Tibial nerve (tissue), 4 donors: ENCODE results near the gene LSM7.

ENCODE experiments used
- EP300 ChIP-seq, 2 donors: sonication (generic); formaldehyde crosslinking; IDR thresholded peaks; one replicate each; pipeline ENCODE4 v1.6.1; 2017; ENCODE audit warnings: antibody characterized with exemption in 2 of 2, mild to moderate bottlenecking in 1 of 2
- POLR2A ChIP-seq, 2 donors: fragments of 450-650 bp; IDR thresholded peaks; one replicate each; pipeline ENCODE4 v1.6.1; 2017; ENCODE audit warnings: antibody characterized with exemption in 2 of 2, mild to moderate bottlenecking in 2 of 2, moderate library complexity in 2 of 2
- TF ChIP-seq, protein P1 (sequence below), 5 experiments: fragments of 200-600 bp in 3 of 5; fragments of 450-650 bp in 2 of 5; sonication (generic) in 3 of 5; IDR thresholded peaks; one replicate each; pipeline ENCODE4 v1.5.1; 2016 to 2019; ENCODE audit warnings: antibody characterized with exemption in 5 of 5, mild to moderate bottlenecking in 3 of 5, moderate library complexity in 2 of 5

DNA sequence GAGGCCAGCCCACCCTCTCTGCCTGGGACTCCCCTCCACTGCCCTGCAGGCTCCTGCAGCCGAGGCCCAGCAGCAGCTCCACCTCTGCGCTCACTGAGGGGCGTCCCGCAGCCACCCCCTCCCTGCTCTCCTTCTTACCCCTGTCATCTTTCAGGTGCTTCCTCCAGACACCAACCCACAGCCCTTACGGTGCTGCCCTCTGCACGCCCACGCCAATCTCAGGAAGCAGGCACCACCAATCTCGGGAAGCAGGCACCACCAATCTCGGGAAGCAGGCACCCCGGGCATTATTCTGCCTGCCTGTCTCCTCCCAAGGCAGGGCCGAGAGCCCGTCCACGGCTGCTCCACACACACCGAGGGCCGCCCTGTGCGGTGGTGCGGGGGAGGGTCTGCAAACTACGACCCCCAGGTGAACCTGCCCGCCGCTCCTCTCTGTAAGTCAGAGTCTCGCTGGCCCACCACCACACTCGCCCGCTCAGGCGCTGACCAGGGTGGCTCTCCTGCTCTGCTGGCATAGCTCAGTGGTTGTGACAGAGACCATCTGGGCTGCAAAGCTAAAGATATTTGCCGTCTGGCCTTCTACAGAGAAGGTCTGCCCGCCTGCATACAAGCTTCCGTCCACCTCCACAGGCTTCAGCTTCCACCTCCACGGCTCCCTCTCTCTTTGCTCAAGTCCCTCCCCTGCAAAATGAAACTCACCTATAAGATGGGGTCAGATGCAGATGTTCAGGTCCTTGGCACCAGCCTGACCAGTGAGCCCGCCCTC, 2.9 kb downstream of the LSM7 start:
- TF ChIP-seq POLR2A (IDR thresholded peaks at IDR 0.05) = no peak
- TF ChIP-seq, protein P1, sequence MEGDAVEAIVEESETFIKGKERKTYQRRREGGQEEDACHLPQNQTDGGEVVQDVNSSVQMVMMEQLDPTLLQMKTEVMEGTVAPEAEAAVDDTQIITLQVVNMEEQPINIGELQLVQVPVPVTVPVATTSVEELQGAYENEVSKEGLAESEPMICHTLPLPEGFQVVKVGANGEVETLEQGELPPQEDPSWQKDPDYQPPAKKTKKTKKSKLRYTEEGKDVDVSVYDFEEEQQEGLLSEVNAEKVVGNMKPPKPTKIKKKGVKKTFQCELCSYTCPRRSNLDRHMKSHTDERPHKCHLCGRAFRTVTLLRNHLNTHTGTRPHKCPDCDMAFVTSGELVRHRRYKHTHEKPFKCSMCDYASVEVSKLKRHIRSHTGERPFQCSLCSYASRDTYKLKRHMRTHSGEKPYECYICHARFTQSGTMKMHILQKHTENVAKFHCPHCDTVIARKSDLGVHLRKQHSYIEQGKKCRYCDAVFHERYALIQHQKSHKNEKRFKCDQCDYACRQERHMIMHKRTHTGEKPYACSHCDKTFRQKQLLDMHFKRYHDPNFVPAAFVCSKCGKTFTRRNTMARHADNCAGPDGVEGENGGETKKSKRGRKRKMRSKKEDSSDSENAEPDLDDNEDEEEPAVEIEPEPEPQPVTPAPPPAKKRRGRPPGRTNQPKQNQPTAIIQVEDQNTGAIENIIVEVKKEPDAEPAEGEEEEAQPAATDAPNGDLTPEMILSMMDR (IDR thresholded peaks at IDR 0.05) = no peak
- no peak for TF ChIP-seq EP300 (IDR thresholded peaks at IDR 0.05)
